Measurements from ENCODE around the gene IKZF3.

DNA sequence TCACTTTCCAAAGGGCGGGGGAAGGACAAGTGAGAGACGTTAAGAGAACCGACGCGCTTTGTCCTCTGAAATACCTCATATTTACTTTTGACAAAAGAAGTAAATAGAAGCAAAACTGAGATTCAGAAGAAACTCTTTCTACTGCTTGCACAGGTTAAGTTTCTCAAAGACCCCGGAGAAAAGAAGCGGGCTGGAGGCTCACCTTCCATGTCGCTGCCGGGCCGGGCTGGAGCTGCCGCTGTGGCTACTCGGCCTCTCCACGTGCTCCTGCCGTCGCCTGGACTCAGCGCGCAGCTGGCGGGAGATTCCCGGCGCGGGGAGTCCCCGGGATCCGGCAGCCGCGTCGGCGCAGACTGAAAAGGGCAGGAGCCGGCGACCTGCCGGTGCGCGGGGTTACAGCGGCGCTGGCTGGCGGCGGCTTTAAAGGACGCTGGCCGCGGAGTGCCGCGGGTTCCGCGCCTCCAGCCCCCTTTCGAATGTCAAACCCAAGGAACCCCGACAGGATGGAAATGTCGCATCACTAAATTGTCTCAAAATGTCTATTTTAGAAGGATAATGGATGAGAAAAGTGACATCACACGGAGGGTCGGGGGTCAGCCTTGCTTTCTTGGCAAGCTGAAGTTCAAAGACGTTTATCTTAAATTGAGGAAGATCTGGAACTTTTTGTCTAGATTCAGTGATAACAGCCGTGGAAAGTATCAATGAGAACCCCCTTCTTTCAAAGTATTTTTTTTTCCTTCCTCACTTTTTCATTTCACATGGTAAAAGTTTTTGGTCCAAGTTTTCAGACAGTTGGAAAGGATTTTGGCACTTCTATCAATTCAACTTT lies at the start of gene IKZF3:
- TF ChIP-seq, protein P1, sequence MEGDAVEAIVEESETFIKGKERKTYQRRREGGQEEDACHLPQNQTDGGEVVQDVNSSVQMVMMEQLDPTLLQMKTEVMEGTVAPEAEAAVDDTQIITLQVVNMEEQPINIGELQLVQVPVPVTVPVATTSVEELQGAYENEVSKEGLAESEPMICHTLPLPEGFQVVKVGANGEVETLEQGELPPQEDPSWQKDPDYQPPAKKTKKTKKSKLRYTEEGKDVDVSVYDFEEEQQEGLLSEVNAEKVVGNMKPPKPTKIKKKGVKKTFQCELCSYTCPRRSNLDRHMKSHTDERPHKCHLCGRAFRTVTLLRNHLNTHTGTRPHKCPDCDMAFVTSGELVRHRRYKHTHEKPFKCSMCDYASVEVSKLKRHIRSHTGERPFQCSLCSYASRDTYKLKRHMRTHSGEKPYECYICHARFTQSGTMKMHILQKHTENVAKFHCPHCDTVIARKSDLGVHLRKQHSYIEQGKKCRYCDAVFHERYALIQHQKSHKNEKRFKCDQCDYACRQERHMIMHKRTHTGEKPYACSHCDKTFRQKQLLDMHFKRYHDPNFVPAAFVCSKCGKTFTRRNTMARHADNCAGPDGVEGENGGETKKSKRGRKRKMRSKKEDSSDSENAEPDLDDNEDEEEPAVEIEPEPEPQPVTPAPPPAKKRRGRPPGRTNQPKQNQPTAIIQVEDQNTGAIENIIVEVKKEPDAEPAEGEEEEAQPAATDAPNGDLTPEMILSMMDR (IDR thresholded peaks at IDR 0.05; ENCODE audit: insufficient read depth, low read depth, low read length), result no peak
- no peak for TF ChIP-seq EZH2 (IDR thresholded peaks at IDR 0.05; ENCODE audit: insufficient read depth, low read length)
